ENCODE measurements around the gene MYCBPAP. TPM values are rescaled to one million over a fixed set of nuclear protein-coding genes. Genes with fewer than 3 reads are reported as not detected.
A peak's percentile ranks its signal among the peaks of the same experiment; 100 is the strongest.

The MYCBPAP gene
- total and polyA plus RNA-seq, 12 donors, result 0.17 to 1.6 (median 0.59) TPM

DNA sequence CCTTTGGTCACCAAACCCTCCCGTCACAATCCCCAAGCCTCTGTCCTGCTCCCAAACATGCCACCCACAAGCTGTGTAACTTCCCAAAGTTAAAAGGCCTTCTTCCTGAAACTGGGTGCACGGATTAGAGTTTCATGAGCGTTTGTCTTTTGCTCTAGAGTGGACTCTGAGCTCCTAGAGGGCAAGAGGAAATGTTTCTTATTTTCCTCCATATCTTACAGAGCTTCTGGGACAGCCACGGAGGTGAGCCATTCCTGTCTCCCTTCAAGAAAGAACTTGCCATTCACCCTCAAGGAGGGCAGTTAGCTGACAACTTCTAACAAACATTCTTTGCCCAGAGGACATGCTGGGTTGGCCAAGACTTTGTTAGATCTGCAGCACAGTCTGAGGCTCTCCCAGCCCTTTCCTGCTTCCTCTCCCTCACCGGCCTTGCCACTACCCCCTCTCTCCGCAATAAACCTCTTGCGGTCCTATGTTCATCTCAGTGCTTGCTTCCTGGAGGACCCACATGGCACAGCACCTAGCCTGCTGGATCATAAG is 2.6 kb upstream of the MYCBPAP start:
- TF ChIP-seq, protein P1, sequence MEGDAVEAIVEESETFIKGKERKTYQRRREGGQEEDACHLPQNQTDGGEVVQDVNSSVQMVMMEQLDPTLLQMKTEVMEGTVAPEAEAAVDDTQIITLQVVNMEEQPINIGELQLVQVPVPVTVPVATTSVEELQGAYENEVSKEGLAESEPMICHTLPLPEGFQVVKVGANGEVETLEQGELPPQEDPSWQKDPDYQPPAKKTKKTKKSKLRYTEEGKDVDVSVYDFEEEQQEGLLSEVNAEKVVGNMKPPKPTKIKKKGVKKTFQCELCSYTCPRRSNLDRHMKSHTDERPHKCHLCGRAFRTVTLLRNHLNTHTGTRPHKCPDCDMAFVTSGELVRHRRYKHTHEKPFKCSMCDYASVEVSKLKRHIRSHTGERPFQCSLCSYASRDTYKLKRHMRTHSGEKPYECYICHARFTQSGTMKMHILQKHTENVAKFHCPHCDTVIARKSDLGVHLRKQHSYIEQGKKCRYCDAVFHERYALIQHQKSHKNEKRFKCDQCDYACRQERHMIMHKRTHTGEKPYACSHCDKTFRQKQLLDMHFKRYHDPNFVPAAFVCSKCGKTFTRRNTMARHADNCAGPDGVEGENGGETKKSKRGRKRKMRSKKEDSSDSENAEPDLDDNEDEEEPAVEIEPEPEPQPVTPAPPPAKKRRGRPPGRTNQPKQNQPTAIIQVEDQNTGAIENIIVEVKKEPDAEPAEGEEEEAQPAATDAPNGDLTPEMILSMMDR (IDR thresholded peaks at IDR 0.05), result no peak
- intact Hi-C loops (cut with DNase I), result no loop called here
- WGBS, 2 donors, result 65 to 71% methylated on average over 7 of the region's 7 CpGs

GRCh38 chr17:50506298-50506697 is 1.9 kb upstream of the MYCBPAP start:
- ATAC-seq (no peak), DNase-seq (no peak)
- no peaks in the 10 kb centered on the region for H3K9me3 ChIP-seq
- H3K27ac ChIP-seq, result no peak overlapping the region
- no peaks in the 10 kb centered on the region for H3K36me3 ChIP-seq
- 78 to 80% methylated on average over 7 of the region's 7 CpGs for WGBS, 2 donors
- no peak overlapping the region for H3K4me3 ChIP-seq
- peaks cover 0 to 22% (median 12%) of the 10 kb centered on the region in 9 donors for H3K4me1 ChIP-seq
- H3K27me3 ChIP-seq, result no peaks in the 10 kb centered on the region
- intact Hi-C loops (cut with DNase I), result no loop called here
- TF ChIP-seq, protein P1 (IDR thresholded peaks at IDR 0.05), result no peak

More for the DNA sequence above, 2.6 kb upstream of the MYCBPAP start:
- H3K27me3 ChIP-seq, result no peaks in the 10 kb centered on the region
- ATAC-seq, result no peak
- H3K4me1 ChIP-seq, result peaks cover 0 to 17% (median 12%) of the 10 kb centered on the region in 9 donors
- no peaks in the 10 kb centered on the region for H3K9me3 ChIP-seq
- no peak for DNase-seq
- H3K4me3 ChIP-seq, result no peak overlapping the region
- no peak overlapping the region for H3K27ac ChIP-seq
- H3K36me3 ChIP-seq, result no peaks in the 10 kb centered on the region

DNA sequence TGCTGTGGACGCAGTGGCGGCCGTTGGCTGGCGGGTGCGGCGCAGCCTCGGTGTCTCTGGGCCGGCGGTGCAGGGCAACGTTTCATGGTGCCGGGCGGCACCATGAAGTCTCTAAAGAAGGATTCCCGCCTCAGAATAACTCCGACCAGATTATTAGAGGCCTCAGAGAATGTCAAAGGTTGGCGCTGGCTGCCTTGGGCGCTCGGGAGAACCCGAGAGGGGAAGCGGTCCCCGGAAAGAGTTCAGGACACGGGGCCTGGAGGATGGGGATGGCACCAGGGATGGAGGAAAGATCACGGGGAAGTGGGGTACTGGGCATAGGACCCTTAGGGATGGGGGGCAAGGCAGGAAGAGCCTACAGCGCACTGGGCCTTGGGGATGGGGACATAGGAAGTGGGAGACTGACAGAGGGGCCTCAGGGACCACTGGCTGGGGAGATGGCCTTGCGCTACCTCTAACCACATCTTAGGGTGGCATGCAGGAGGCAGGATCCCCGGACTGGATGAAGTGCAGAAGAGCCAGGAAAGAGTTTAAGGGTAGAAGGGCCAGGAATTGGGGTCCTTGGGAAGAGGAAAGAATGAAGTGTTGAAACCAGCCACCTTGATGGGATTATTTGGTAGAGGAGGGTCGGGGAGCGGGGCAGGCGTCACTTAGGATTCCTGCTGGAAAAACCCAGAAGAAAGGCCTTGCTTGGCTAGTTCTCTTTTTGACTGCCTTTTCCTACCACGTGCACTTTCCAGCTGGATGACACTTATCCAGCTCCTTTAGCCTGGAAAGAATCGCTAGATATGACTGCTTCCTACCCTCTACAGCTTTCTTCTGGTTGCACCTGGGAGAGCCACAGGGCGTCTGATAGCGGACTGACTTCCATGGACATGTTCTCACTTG is 578 bp downstream of the MYCBPAP start:
- Histone ChIP-seq H3K4me3 (peak overlapping the region; percentile 46 to 75 (median 67)), H3K9me3 (no peaks in the 10 kb centered on the region), H3K27ac (peak overlapping the region in 9 of 10 donors; percentile 40 to 87 (median 79)), H3K36me3 (no peaks in the 10 kb centered on the region), H3K27me3 (no peaks in the 10 kb centered on the region), H3K4me1 (peaks cover 0 to 22% (median 13%) of the 10 kb centered on the region in 9 donors)
- TF ChIP-seq, protein P1 (IDR thresholded peaks at IDR 0.05), result peak in 1 of 9 donors; percentile 8
- WGBS, 2 donors, result 27 to 33% methylated on average over 32 of the region's 32 CpGs
- ATAC-seq, result peak in 6 of 8 donors; percentile 11 to 31 (median 20)
- no peak for DNase-seq
- intact Hi-C loops (cut with DNase I), result no loop called here

DNA sequence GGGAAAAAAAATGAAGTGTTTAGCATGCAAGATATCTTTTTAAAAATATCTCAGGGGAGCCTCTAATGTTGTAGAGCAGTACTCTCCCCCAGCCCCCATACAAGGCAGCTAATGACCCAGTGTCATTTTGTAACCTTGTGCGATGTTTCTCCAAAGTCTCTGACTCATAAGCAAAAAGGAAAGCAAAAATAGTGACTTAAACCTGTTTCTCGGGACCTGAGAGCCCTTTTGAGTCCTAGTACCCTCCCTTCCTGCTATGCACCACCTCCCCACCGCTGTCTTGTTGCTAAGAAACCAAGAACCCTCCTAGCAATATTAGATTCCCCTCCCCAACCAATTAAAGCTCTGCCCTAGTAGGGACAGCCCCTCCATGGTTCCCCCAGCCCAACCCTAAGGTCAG is 2.8 kb downstream of the MYCBPAP start:
- intact Hi-C loops (cut with DNase I), result no loop called here
- ATAC-seq (no peak), DNase-seq (no peak)
- TF ChIP-seq, protein P1 (IDR thresholded peaks at IDR 0.05), result no peak
- 25 to 30% methylated on average over 3 of the region's 3 CpGs for WGBS, 2 donors
- H3K4me3 ChIP-seq, result no peak overlapping the region
- H3K4me1 ChIP-seq, result peaks cover 0 to 30% (median 20%) of the 10 kb centered on the region in 9 donors
- no peaks in the 10 kb centered on the region for H3K27me3 ChIP-seq
- no peaks in the 10 kb centered on the region for H3K36me3 ChIP-seq
- peak overlapping the region in 1 of 10 donors; percentile 60 for H3K27ac ChIP-seq
- H3K9me3 ChIP-seq, result no peaks in the 10 kb centered on the region
